ENCODE data around the gene BNIP5.

The BNIP5 gene

DNA sequence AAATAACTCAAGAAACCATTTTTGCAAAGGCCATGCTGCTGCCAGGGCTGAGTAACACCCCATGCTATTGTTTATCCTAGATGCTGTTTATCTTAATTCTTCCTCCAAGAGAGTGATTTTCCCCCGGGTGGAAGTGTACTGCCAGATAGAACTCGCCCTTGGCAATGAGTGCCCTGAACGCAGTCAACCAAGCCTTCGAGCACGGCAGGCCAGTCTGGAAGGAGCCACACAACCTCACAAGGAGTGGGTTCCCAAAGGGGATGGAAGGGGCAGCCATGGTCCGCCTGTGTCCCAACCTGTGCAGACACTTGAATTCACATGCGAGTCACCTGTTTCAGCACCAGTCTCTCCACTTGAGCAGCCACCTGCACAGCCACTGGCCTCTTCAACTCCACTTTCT lies 34.9 kb downstream of the BNIP5 start:
- in situ Hi-C loops (cut with HindIII; ENCODE audit: low sequenced_read_pairs), result loop anchor here (5.0 kb wide), 1 partner anchor 66 kb away; no protein-coding TSS in a partner anchor
- no peak for TF ChIP-seq CTCF (IDR thresholded peaks at IDR 0.05; ENCODE audit: low read depth, low read length, missing control alignments)
- no peak overlapping the region for H3K4me3 ChIP-seq (ENCODE audit: low read depth, low read length)
- no peak for DNase-seq (ENCODE audit: low read depth)

DNA sequence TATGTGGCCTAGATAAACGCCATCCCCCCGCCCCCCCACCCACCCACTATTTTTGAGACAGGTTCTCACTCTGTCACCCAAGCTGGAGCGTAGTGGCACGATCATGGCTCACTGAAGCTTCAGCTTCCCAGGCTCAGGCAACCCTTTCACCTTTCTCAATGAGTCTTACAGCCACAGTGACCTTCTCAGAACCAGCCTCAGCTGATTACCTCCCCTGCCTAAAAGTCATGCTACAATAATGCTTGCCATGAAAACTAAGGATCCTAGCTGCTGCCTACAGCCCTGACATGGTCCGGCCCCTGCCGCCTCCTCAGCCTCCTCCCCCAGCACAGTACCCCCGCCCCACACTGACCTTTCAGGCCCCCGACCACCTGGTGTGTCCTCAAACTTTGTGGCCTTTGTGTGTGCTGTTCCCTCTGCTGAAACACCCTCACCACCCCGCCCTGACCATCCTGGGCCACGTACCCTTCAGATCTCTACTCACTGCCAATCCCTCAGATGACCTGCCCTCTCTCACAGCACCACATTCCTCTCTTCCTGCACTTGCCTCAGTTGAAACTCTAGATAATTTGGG lies 35.5 kb downstream of the BNIP5 start:
- no peak for DNase-seq (ENCODE audit: low read depth)
- H3K4me3 ChIP-seq (ENCODE audit: low read depth, low read length), result no peak overlapping the region
- TF ChIP-seq CTCF (IDR thresholded peaks at IDR 0.05; ENCODE audit: low read depth, low read length, missing control alignments), result no peak
- in situ Hi-C loops (cut with HindIII; ENCODE audit: low sequenced_read_pairs), result loop anchor here (5.0 kb wide), 1 partner anchor 66 kb away; no protein-coding TSS in a partner anchor

GRCh38 chr6:36298027-36298426 lies 38.7 kb downstream of the BNIP5 start:
- DNase-seq (ENCODE audit: low read depth), result no peak
- in situ Hi-C loops (cut with HindIII; ENCODE audit: low sequenced_read_pairs), result no loop called here
- no peak overlapping the region for H3K4me3 ChIP-seq (ENCODE audit: low read depth, low read length)
- TF ChIP-seq CTCF (IDR thresholded peaks at IDR 0.05; ENCODE audit: low read depth, low read length, missing control alignments), result no peak

DNA sequence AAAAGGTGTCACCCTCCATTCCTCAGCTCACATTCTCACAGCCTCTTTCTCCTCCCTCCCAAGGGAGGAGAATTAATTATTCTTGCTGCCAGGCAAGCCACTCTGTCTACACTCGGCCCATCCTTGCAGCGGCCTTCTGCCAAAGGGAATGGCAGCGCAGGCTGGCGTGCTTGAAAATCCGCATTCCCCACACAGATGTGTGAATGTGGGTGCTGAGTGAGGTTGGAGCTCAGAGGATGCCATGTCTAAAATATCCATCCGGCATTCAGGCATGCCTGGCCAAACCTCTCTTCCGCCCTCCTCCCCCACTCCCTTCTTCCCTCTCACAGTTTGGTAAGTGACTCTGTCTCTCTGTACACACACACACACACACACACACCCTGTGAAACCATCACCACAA lies 39.2 kb downstream of the BNIP5 start:
- TF ChIP-seq CTCF (IDR thresholded peaks at IDR 0.05; ENCODE audit: low read depth, low read length, missing control alignments), result no peak
- H3K4me3 ChIP-seq (ENCODE audit: low read depth, low read length), result no peak overlapping the region
- in situ Hi-C loops (cut with HindIII; ENCODE audit: low sequenced_read_pairs), result no loop called here
- no peak for DNase-seq (ENCODE audit: low read depth)

- no peak overlapping the region for H3K4me3 ChIP-seq (ENCODE audit: low read depth, low read length)
- no peak for TF ChIP-seq CTCF (IDR thresholded peaks at IDR 0.05; ENCODE audit: low read depth, low read length, missing control alignments)
- DNase-seq (ENCODE audit: low read depth), result no peak
- in situ Hi-C loops (cut with HindIII; ENCODE audit: low sequenced_read_pairs), result no loop called here
Observed at GRCh38 chr6:36297051-36297450, 39.6 kb downstream of the BNIP5 start.

GRCh38 chr6:36296240-36296639 lies 40.4 kb downstream of the BNIP5 start:
- DNase-seq (ENCODE audit: low read depth), result no peak
- in situ Hi-C loops (cut with HindIII; ENCODE audit: low sequenced_read_pairs), result no loop called here
- H3K4me3 ChIP-seq (ENCODE audit: low read depth, low read length), result no peak overlapping the region
- no peak for TF ChIP-seq CTCF (IDR thresholded peaks at IDR 0.05; ENCODE audit: low read depth, low read length, missing control alignments)

Measured in astrocyte of the cerebellum (primary cell).